Inflammatory macrophage treated with lipopolysaccharide for 4 hours (primary cell): ENCODE measurements around the gene USP12.
A peak's percentile ranks its signal among the peaks of the same experiment; 100 is the strongest.

Experiments
- DNase-seq: peaks from one replicate; pipeline ENCODE4 v3.0.0-alpha.2; 2020

Gene USP12

DNA sequence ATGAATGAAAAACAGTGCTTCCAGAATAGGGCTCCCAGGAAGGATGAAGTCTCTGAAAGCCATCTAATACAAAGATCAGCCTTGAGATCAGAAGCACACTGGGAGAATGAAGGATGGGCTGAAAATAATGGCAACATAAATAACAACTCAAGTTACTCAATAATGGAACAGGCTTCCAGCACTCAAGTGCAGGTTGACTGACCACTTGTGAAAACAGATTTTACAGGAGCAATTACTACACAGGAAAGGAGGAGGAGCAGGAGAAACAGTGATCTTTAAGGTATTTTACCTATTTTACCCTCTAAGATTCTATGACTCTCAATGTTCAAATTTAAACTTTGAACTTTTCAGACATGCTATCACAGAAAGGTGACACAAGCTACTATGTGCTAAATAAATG, 106.0 kb downstream of the USP12 start:
- DNase-seq = no peak

DNA sequence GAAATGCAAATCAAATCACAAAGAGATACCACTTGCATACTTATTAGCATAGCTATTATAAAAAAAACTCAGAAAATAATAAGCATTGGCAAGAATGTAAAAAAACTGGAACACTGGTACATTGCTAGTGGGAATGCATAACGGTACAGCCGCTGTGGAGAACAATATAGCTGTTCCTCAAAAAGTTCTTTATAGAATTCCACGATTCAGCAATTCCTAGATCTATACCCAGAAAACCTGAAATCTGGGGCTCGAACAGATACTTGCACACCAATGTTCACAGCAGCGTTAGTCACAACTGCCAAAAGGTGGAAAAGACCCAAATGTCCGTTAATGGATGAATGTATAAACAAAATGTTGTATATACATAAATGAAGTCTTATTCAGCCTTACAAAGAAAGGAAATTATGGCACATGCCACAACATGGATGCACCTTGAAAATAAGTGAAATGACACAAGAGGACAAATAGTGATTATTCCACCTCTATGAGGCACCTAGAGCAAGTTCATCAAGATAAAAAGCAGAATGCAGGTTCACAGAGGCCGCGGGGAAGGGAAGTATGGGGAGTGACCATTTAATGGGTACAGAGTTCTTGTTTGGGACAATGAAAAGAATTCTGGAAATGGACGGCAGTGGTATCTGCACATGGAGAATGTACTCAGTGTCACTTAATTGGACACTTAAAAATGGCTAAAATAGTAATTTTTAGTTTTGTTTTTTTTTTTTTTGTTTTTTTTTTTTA, 107.2 kb downstream of the USP12 start:
- no peak for DNase-seq

GRCh38 chr13:27057817-27058216, 113.8 kb downstream of the USP12 start:
- DNase-seq = no peak

DNA sequence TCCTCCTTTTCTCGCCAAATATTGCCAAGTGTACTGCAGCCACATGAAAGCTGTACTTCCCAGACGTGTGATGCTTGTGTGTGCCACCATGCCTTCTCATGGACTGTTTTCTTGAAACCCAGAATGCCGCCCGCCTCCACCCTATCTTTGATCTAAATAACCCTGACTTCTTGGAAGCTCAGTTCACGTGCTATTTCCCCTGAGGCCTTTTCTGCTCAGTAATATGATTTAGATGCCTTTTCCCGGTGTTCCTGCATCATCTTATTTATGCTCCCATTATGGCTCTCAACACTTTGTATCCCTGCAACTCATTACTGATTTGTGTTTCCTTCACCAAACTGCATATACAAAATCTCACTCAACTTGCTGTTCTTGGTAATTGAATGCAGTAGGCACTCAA, 116.1 kb downstream of the USP12 start:
- no peak for DNase-seq

DNA sequence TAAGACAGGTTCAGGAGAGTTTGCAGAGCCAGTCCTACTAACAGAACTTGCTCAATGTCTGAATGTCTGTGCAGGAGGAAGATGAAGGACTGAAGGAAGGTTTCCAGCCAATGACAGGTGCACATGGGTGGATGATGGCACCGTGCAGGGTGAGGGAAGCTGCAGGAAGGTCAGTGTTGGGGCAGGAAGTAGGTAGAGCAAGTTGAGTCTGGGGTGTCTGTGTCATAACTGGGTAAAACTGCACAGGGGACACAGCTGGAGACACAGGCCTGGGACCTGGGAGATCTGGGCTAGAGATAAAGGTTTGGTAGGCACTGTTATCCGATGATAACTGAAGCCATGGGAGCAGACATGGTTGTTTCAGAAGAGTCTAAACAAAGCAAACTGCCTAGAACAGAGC, 116.9 kb downstream of the USP12 start:
- DNase-seq = no peak

- no peak for DNase-seq
Measured at GRCh38 chr13:27053902-27054595, 117.6 kb downstream of the USP12 start.

- DNase-seq = no peak
Measured at GRCh38 chr13:27053210-27053884, 118.3 kb downstream of the USP12 start.

DNA sequence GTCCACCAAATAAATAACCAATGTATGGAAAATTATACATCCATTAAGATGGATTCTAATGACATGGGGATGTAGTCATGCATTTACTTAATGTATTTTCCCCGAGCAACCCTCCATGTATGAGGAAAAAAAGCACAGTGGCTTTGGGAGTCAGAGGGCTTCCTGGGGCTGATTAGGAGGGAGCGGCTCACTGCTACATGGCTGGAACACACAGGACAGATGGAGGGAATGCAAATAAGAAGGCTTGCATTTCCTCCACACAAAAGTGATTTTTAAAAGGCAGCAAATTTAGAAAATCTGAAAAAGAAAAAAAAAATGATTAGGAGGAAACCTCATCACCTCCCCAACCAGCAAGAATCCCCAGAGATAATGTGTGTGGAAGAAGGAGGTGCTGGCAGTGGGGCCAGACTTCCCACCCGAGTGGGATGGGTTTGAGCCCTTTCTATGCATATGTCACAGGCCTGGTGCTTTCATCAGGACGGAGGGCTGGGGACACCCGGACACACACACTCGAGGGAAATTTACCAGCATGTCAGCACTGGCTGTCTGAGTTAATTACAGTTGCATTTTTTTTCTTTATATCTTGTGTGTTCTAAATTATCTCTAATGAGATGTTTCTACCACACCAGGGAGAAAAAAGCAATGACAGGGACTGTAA, 118.9 kb downstream of the USP12 start:
- DNase-seq = no peak

- no peak for DNase-seq
Measured at GRCh38 chr13:27047081-27047480, 124.5 kb downstream of the USP12 start.

DNA sequence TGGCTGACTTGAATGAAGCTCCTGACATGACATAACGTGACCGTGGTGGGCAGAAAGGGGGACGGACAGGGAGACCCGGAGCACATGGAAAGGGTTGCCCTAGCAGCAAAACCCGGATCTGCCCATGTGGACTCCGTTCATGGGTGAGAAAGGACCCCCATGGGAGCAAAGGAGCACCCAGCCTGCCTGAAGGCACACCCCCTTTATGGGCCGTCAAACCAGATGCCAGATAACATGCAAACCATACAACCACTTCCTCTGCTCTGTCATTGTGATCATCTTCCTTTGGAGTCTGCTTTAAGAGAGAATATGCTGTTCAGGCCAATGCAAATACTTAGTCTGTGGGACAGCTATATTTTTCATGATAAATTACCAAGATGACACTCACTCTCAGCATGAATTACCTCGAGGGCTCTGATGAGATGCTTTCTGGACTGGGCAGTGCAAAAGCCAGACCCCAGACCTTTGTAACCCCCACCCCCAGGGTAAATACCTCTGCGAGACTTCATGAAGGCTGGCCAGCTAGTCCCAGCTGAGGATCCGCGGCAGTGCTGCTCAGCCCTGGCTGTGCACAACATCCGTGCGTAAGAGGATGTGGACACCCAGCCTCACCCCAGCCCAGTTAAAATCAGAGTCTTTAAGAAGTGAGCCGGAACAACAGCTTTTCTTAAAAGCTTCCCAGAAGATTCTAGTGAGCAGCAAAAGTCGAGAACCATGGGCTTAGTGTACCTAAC, 126.6 kb downstream of the USP12 start:
- DNase-seq = no peak

GRCh38 chr13:27043013-27043412, 128.6 kb downstream of the USP12 start:
- DNase-seq = peak; percentile 23

GRCh38 chr13:27041341-27041740, 130.3 kb downstream of the USP12 start:
- no peak for DNase-seq

- no peak for DNase-seq
Measured at GRCh38 chr13:27040826-27041108, 130.8 kb downstream of the USP12 start.

DNA sequence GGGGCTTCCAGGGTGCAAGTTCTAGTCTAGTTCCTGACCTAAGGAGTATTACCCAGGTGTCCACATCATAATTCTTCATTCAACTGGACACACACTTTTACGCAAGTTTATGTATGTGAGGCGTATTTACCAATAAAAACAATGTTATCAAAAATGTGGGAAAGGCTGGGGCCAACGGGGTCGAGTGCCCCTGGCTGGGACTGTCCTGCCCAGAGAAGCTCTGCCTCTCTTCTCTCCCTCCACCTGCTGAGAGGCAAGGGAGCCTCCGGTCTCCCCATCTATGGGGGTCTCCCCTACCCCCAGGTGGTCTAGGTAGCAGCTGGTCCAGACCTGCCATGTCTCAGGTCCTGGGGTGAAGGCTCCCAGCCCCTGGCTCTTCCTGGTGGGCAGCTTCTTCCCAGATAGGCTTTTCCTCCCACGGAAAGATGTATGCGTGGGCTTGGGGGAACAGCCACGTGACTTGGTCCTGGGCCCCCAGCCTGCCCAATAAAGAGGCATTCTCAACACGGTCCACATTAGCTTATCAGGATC, 132.4 kb downstream of the USP12 start:
- no peak for DNase-seq

GRCh38 chr13:27038323-27038722, 133.3 kb downstream of the USP12 start:
- no peak for DNase-seq

GRCh38 chr13:27037571-27037970, 134.0 kb downstream of the USP12 start:
- DNase-seq = no peak

- DNase-seq = no peak
Measured at GRCh38 chr13:27037171-27037570, 134.4 kb downstream of the USP12 start.

DNA sequence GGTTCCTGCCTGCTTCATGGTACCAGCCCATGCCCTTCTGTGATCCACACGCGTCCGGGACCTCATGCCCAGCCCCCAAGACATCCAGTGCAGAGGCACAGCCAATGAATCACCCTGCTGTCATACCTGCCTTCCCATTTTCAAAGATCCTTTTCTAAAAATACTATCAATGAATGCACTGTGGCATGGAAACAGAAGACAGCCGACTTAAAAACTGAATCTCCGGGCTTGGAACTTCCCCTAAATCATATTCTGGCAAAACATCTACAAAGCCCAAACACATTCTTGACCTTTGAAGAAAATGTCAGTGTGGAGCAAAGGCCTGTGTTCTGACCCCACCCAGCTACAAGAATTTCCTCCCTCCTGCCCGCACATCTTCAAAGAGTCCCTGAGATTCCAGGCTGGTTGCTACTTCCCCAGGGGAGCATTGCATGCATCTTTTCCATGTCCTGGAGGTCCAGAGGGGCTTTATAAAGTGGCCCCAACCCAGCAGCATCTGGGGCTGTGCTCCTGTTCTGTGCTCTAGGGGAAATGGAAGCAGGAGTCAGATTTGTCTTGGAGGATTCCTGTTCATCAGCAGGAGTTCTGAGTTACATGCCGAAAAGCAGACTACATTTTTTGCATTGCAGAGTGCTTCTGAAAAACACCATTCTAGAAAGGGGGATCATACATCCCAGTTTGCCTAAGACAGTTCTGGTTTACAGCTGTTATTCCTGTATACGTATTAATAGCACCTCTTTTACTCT, 135.2 kb downstream of the USP12 start:
- DNase-seq = no peak

DNA sequence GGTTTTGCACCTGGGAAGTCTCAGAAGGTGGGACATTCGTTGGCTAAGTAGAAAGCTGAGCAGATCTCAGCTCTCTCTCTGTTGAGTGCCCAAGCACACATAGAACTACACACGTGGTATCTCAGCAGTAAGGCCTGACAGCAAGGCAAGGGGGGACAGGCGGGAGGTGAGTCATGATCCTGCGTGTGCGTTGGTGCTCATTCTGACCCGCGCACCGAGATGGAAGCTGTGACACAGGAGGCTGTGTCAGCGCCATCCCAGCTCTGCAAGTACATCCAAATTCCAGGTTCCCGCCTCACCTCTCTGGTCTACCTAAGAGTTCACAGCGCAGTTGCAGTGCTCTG, 135.7 kb downstream of the USP12 start:
- DNase-seq = no peak

DNA sequence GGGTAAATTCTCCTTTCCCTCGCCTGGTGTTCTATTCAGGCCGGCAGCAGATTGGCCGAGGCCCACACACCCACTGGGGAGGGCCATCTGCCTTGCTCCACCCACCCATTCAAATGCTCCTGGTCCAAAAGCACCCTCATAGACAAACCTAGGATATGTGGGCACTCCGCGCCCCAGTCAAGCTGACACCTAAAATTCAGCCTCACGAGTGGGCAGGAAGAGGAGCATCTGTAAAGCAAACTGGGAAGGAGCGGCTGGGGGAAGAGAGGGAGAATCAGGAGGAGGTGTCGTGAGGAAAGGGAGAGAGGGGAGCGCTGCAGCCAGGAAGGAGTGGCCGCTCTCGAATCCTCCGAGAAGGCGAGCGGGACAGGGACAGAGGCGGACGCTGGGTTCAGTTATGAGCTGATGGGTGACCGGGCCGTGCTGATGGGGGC, 136.9 kb downstream of the USP12 start:
- no peak for DNase-seq

- DNase-seq = peak; percentile 3
Measured at GRCh38 chr13:27028683-27029480, 142.7 kb downstream of the USP12 start.
